ENCODE results near the gene STPG2.

- TF ChIP-seq CTCF (conservative IDR thresholded peaks at IDR 0.05 in 1 of 2, IDR thresholded peaks at IDR 0.05 in 1 of 2; ENCODE audit: extremely low read depth in 1 of 2, insufficient read depth in 1 of 2, low read depth in 1 of 2, low read length in 2 of 2) (no peak), EZH2 (IDR thresholded peaks at IDR 0.05; ENCODE audit: borderline replicate concordance, low read length) (no peak)
Observed at GRCh38 chr4:98179951-98180350, 36.7 kb upstream of the STPG2 start.
